ENCODE measurements around the gene MICALL2.

DNA sequence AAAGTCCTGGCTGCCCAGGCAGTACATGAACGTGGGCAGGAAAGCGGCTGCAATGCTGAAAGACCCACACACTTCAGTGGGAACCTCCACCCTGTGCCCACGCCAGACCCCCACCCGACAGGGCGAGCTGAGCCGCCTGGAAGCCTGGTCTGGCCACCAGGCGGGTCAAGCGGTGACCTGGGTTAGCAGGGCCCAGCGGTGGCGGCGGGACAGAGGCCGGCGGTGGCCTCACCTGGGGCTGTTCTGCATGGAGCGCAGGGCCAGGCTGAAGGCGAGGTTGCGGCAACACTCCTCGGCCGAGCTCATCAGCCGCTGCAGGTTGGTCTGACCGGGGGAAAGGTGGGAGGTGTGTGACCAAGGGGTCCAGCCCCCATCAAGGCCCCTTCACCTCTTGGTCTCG, 11.6 kb upstream of the MICALL2 start:
- TF ChIP-seq, protein P1, sequence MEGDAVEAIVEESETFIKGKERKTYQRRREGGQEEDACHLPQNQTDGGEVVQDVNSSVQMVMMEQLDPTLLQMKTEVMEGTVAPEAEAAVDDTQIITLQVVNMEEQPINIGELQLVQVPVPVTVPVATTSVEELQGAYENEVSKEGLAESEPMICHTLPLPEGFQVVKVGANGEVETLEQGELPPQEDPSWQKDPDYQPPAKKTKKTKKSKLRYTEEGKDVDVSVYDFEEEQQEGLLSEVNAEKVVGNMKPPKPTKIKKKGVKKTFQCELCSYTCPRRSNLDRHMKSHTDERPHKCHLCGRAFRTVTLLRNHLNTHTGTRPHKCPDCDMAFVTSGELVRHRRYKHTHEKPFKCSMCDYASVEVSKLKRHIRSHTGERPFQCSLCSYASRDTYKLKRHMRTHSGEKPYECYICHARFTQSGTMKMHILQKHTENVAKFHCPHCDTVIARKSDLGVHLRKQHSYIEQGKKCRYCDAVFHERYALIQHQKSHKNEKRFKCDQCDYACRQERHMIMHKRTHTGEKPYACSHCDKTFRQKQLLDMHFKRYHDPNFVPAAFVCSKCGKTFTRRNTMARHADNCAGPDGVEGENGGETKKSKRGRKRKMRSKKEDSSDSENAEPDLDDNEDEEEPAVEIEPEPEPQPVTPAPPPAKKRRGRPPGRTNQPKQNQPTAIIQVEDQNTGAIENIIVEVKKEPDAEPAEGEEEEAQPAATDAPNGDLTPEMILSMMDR (IDR thresholded peaks at IDR 0.05) = no peak
- TF ChIP-seq POLR2A (IDR thresholded peaks at IDR 0.05) = no peak

All from right lobe of liver (tissue), 4 donors.